Endothelial cell of umbilical vein (primary cell): ENCODE measurements around the gene DIPK1A. TPM values are rescaled to one million over a fixed set of nuclear protein-coding genes. Genes with fewer than 3 reads are reported as not detected.

Experiments
- BruUV-seq: library from RNA; stranded (reverse); fragments of 400-500 nt; replicated peaks from 2 replicates; lab custom pipeline; 2021; lab: Mats Ljungman, UMichigan
- CTCF ChIA-PET: fragments of 300-600, 350-600 bp; sonication (Branson Sonifier 250); formaldehyde crosslinking; loops from one replicate; lab custom pipeline; 2021; ENCODE audit warnings: antibody characterized with exemption, inconsistent platforms; lab: Charles Lee
- POLR2A ChIA-PET: fragments of 300-600, 350-600 bp; sonication (Branson Sonifier 250); formaldehyde crosslinking; loops from one replicate; lab custom pipeline; 2021; ENCODE audit warnings: antibody characterized with exemption, inconsistent platforms; lab: Charles Lee
- DNase-seq: peaks from one replicate; pipeline ENCODE4 v3.0.0-alpha.2; 2011; ENCODE audit warnings: low read depth, low spot score
- FAIRE-seq: peaks from 2 replicates; lab custom pipeline; 2011; peaks lifted over from hg19 to GRCh38; lab: Jason Lieb, UNC
- H2AFZ ChIP-seq: 2 replicates; pipeline ENCODE4 v1.6.0; 2012; ENCODE audit warnings: low read depth, low read length, control low read depth, inconsistent platforms
- H3K27ac ChIP-seq: 2 replicates; pipeline ENCODE4 v1.5.1; 2011; ENCODE audit warnings: low read depth, mild to moderate bottlenecking, control low read depth, low read length, moderate library complexity; ENCODE audit not compliant: insufficient read depth
- H3K27me3 ChIP-seq, 2 experiments: 2 replicates each; pipeline versions ENCODE4 v1.6.0 to v1.6.1; 2011; ENCODE audit warnings: low read length in 2 of 2, mixed read lengths in 1 of 2; ENCODE audit not compliant: control insufficient read depth in 2 of 2, insufficient read depth in 2 of 2
- H3K36me3 ChIP-seq, 2 experiments: 2 replicates in 1 of 2; 3 replicates in 1 of 2; pipeline ENCODE4 v1.5.1; 2011; ENCODE audit warnings: low read length in 2 of 2, mild to moderate bottlenecking in 1 of 2, moderate library complexity in 1 of 2; ENCODE audit not compliant: control insufficient read depth in 2 of 2, insufficient read depth in 2 of 2; ENCODE audit errors: extremely low read depth in 1 of 2
- H3K4me1 ChIP-seq: 3 replicates; pipeline ENCODE4 v1.5.1; 2011; ENCODE audit warnings: mild to moderate bottlenecking, low read length; ENCODE audit not compliant: control insufficient read depth, insufficient read depth; ENCODE audit errors: extremely low read depth
- H3K4me2 ChIP-seq: 2 replicates; pipeline ENCODE4 v1.6.1; 2011; ENCODE audit warnings: low read length, control low read depth, mixed read lengths; ENCODE audit not compliant: insufficient read depth
- H3K4me3 ChIP-seq, 3 experiments: fragments of 200-600 bp in 1 of 3; sonication (generic), shearing (Covaris generic) in 1 of 3; replicated peaks in 1 of 3; 2 replicates each; pipeline ENCODE4 v1.5.1; 2011 to 2016; ENCODE audit warnings: control low read depth in 3 of 3, low read length in 3 of 3, mild to moderate bottlenecking in 2 of 3, inconsistent platforms in 1 of 3, low read depth in 1 of 3, moderate library complexity in 1 of 3; ENCODE audit not compliant: insufficient read depth in 1 of 3
- H3K79me2 ChIP-seq: 2 replicates; pipeline ENCODE4 v1.6.0; 2012; ENCODE audit warnings: low read length, inconsistent platforms; ENCODE audit not compliant: control insufficient read depth, insufficient read depth
- H3K9ac ChIP-seq: replicated peaks from 2 replicates; pipeline ENCODE3; 2011; ENCODE audit warnings: low read length, control low read depth; ENCODE audit not compliant: insufficient read depth; ENCODE audit errors: extremely low read depth
- H3K9me1 ChIP-seq: replicated peaks from 3 replicates; pipeline ENCODE4 v1.6.0; 2011; ENCODE audit warnings: mild to moderate bottlenecking, low read length; ENCODE audit not compliant: control insufficient read depth, insufficient read depth; ENCODE audit errors: extremely low read depth
- H3K9me3 ChIP-seq: replicated peaks from 2 replicates; pipeline ENCODE4 v1.5.1; 2012; ENCODE audit warnings: low read length, inconsistent platforms; ENCODE audit not compliant: control insufficient read depth, insufficient read depth
- H4K20me1 ChIP-seq: replicated peaks from 2 replicates; pipeline ENCODE3; 2011; ENCODE audit warnings: mild to moderate bottlenecking, low read length; ENCODE audit not compliant: control insufficient read depth, insufficient read depth; ENCODE audit errors: extremely low read depth
- CTCF ChIP-seq, 2 donors: IDR thresholded peaks; 1 replicate in 1 of 2; 2 replicates in 1 of 2; pipeline ENCODE4 v1.5.1; 2011; ENCODE audit warnings: low read length in 2 of 2, mild to moderate bottlenecking in 2 of 2, moderate library complexity in 2 of 2, control low read depth in 1 of 2, inconsistent platforms in 1 of 2, low read depth in 1 of 2; ENCODE audit not compliant: insufficient read depth in 1 of 2; ENCODE audit errors: extremely low read depth in 1 of 2
- EZH2 ChIP-seq: IDR thresholded peaks from 2 replicates; pipeline ENCODE4 v1.6.1; 2012; ENCODE audit warnings: borderline replicate concordance, low read depth, mild to moderate bottlenecking, moderate library complexity, low read length, inconsistent platforms; ENCODE audit not compliant: severe bottlenecking
- FOS ChIP-seq: IDR thresholded peaks from 2 replicates; pipeline ENCODE4 v1.6.1; 2011; ENCODE audit warnings: mild to moderate bottlenecking, low read length, moderate library complexity, borderline replicate concordance; ENCODE audit not compliant: insufficient read depth
- GATA2 ChIP-seq: IDR thresholded peaks from 2 replicates; pipeline ENCODE4 v1.7.0; 2011; ENCODE audit warnings: low read depth, mild to moderate bottlenecking, moderate library complexity, mixed read lengths, low read length; ENCODE audit not compliant: insufficient read length, insufficient read depth
- JUN ChIP-seq: IDR thresholded peaks from 2 replicates; pipeline ENCODE4 v1.6.1; 2011; ENCODE audit warnings: borderline replicate concordance, low read depth; ENCODE audit not compliant: insufficient read length, insufficient read depth
- MAX ChIP-seq: IDR thresholded peaks from 2 replicates; pipeline ENCODE4 v1.6.1; 2011; ENCODE audit not compliant: insufficient read depth, insufficient read length
- MYC ChIP-seq: IDR thresholded peaks from one replicate; pipeline ENCODE4 v1.6.1; 2011; ENCODE audit warnings: mild to moderate bottlenecking, low read depth, low read length
- POLR2A ChIP-seq: IDR thresholded peaks from 2 replicates; pipeline ENCODE4 v1.6.1; 2012; ENCODE audit warnings: low read depth, mild to moderate bottlenecking, control low read depth, low read length
- POLR2AphosphoS5 ChIP-seq: IDR thresholded peaks from 2 replicates; pipeline ENCODE4 v1.6.1; 2012; ENCODE audit warnings: low read depth, mild to moderate bottlenecking, control low read depth, low read length, moderate library complexity; ENCODE audit not compliant: insufficient read depth
- dilution Hi-C: fragments of 300-500 bp; cut with MboI; formaldehyde crosslinking; loops from one replicate; pipeline ENCODE4 v1.15.0; 2019; ENCODE audit warnings: low sequenced_read_pairs; ENCODE audit not compliant: extremely low pct_ligation_motif_present
- intact Hi-C: fragments of 100-400 bp; cut with micrococcal nuclease; formaldehyde crosslinking; loops from one replicate; pipeline ENCODE4 v1.10.0; 2022
- polyA plus RNA-seq, 4 experiments: library from polyadenylated mRNA; depleted of rRNA in 3 of 4; stranded (reverse) in 3 of 4; unstranded in 1 of 4; fragments of >200 nt; gene quantifications; 2 replicates each; pipeline versions ENCODE4 v1.2.1 to v1.2.3, GENCODE V29; 2011 to 2012; ENCODE audit warnings: missing spikeins in 1 of 4
- total RNA-seq: library from RNA; stranded (reverse); gene quantifications from 2 replicates; pipeline ENCODE4 v1.2.3, GENCODE V29; 2021

DIPK1A gene
- total and polyA plus RNA-seq, 2 donors (not counting 3 experiments of a cell fraction or from before 2014, with no cell fraction given): 0.25 to 0.93 TPM

- Histone ChIP-seq H3K4me3 (no peak overlapping the region), H3K4me1 (no peaks in the 10 kb centered on the region), H2AFZ (no peak overlapping the region), H3K9me1 (no peaks in the 10 kb centered on the region), H4K20me1 (no peaks in the 10 kb centered on the region), H3K27ac (no peak overlapping the region), H3K4me2 (no peak overlapping the region), H3K27me3 (no peaks in the 10 kb centered on the region), H3K79me2 (no peaks in the 10 kb centered on the region), H3K9ac (no peak overlapping the region), H3K36me3 (peaks cover 7 to 24% of the 10 kb centered on the region in 2 experiments), H3K9me3 (no peaks in the 10 kb centered on the region)
- dilution Hi-C loops: no loop called here
- FAIRE-seq: no peak
- CTCF ChIA-PET: interaction anchor here (0.9 kb wide), 1 partner anchor 536 kb away, joined by 4 read pairs; no protein-coding TSS in a partner anchor
- TF ChIP-seq CTCF (IDR thresholded peaks at IDR 0.05; ENCODE audit: extremely low read depth in 1 of 2, insufficient read depth in 1 of 2, low read depth in 1 of 2, low read length in 2 of 2): no peak
- no peak for TF ChIP-seq POLR2A
- no peak for TF ChIP-seq GATA2
- no peak for TF ChIP-seq FOS
- no peak for TF ChIP-seq JUN
- no peak for TF ChIP-seq POLR2AphosphoS5
- TF ChIP-seq EZH2: no peak
- TF ChIP-seq MAX: no peak
- no peak for TF ChIP-seq MYC
- DNase-seq: no peak
- BruUV-seq: no TSS peak
- intact Hi-C loops: no loop called here
- POLR2A ChIA-PET: interaction anchor here (1.2 kb wide), 1 partner anchor 14 kb away, joined by 3 read pairs; the partner anchor contains the start of gene RPL5
These were observed 115.4 kb downstream of the DIPK1A start for GRCh38 chr1:92845908-92846307.
